ENCODE results near the gene BICRAL.
A peak's percentile ranks its signal among the peaks of the same experiment; 100 is the strongest.
"Not testable (repeated sequence)": the region's sequence is repeated elsewhere in the genome, so short reads cannot be mapped to it uniquely, and the experiment has no call there.

The BICRAL gene

GRCh38 chr6:42871711-42872110, 89.9 kb downstream of the BICRAL start:
- DNase-seq (ENCODE audit: low read depth, low spot score) = no peak
- POLR2A ChIA-PET = no interaction called here
- H3K4me3 ChIP-seq (ENCODE audit: low read depth, low read length) = no peak overlapping the region
- TF ChIP-seq CTCF (IDR thresholded peaks at IDR 0.05; ENCODE audit: insufficient read depth, low read length, missing control alignments) = no peak
- CTCF ChIA-PET = interaction anchor here (1.3 kb wide), 1 partner anchor 210 kb away, joined by 4 read pairs; no protein-coding TSS in a partner anchor

GRCh38 chr6:42873313-42873712, 91.5 kb downstream of the BICRAL start:
- ChIA-PET POLR2A (no interaction called here), CTCF (interaction anchor here (1.1 to 9.0 kb wide), 4 partner anchors 12 to 262 kb away, joined by 3 to 139 read pairs (median 8); no protein-coding TSS in a partner anchor)
- TF ChIP-seq CTCF (IDR thresholded peaks at IDR 0.05; ENCODE audit: insufficient read depth, low read length, missing control alignments) = no peak
- H3K4me3 ChIP-seq (ENCODE audit: low read depth, low read length) = no peak overlapping the region
- no peak for DNase-seq (ENCODE audit: low read depth, low spot score)

- no peak overlapping the region for H3K4me3 ChIP-seq (ENCODE audit: low read depth, low read length)
- ChIA-PET CTCF (interaction anchor here (0.6 to 9.0 kb wide), 23 partner anchors 8 to 223 kb away, joined by 3 to 139 read pairs (median 4); no protein-coding TSS in a partner anchor), POLR2A (no interaction called here)
- no peak for TF ChIP-seq CTCF (IDR thresholded peaks at IDR 0.05; ENCODE audit: insufficient read depth, low read length, missing control alignments)
- no peak for DNase-seq (ENCODE audit: low read depth, low spot score)
Observed at GRCh38 chr6:42877695-42878094, 95.8 kb downstream of the BICRAL start.

GRCh38 chr6:42879372-42880239, 97.8 kb downstream of the BICRAL start, which contains the start of gene RPL7L1:
Gene RPL7L1 (plus strand): TSS chr6:42879616. CDS start chr6:42879911, 295 bp downstream.
- CTCF ChIA-PET = interaction anchor here (1.0 to 9.0 kb wide), 6 partner anchors 11 to 313 kb away, joined by 3 to 139 read pairs (median 11); a partner anchor contains a TSS
- H3K4me3 ChIP-seq (ENCODE audit: low read depth, low read length) = peak within 1 kb of the TSS; percentile 83
- TF ChIP-seq CTCF (IDR thresholded peaks at IDR 0.05; ENCODE audit: insufficient read depth, low read length, missing control alignments) = peak; percentile 1
- DNase-seq (ENCODE audit: low read depth, low spot score) = peak; percentile 38
- POLR2A ChIA-PET = interaction anchor here (0.5 to 1.5 kb wide), 7 partner anchors 11 to 316 kb away, joined by 3 to 9 read pairs (median 4); partner anchors contain the start of genes BICRAL, TBCC and UBR2

- POLR2A ChIA-PET = interaction anchor here (0.9 to 1.5 kb wide), 6 partner anchors 10 to 316 kb away, joined by 3 to 9 read pairs (median 4); partner anchors contain the start of genes BICRAL, TBCC and UBR2
- peak overlapping the region; percentile 83 for H3K4me3 ChIP-seq (ENCODE audit: low read depth, low read length)
- CTCF ChIA-PET = interaction anchor here (1.6 to 9.0 kb wide), 3 partner anchors 11 to 219 kb away, joined by 4 to 139 read pairs (median 18); a partner anchor contains a TSS
Observed at GRCh38 chr6:42880240-42880817, 98.5 kb downstream of the BICRAL start.

GRCh38 chr6:42880871-42881270, 99.0 kb downstream of the BICRAL start:
- H3K4me3 ChIP-seq (ENCODE audit: low read depth, low read length) = peak overlapping the region; percentile 83
- ChIA-PET CTCF (interaction anchor here (0.9 to 9.0 kb wide), 4 partner anchors 10 to 220 kb away, joined by 3 to 139 read pairs (median 4); a partner anchor contains a TSS), POLR2A (interaction anchor here (0.7 to 1.1 kb wide), 2 partner anchors 49 to 188 kb away, joined by 3 read pairs; no protein-coding TSS in a partner anchor)
- not testable (repeated sequence) for DNase-seq (ENCODE audit: low read depth, low spot score)

More at GRCh38 chr6:42880240-42880817, 98.5 kb downstream of the BICRAL start:
- DNase-seq (ENCODE audit: low read depth, low spot score) = not testable (repeated sequence)
